Muscle layer of colon (tissue), 2 donors: ENCODE measurements around the gene SSH2.
"Not testable (repeated sequence)": the region's sequence is repeated elsewhere in the genome, so short reads cannot be mapped to it uniquely, and the experiment has no call there.

Experiments used
- H3K27ac ChIP-seq: one replicate; pipeline ENCODE4 v1.7.0; 2013; ENCODE audit warnings: low read depth, mild to moderate bottlenecking, low read length, moderate library complexity
- H3K27me3 ChIP-seq, 2 donors: one replicate each; pipeline ENCODE4 v1.7.0; 2013; ENCODE audit warnings: low read length in 2 of 2, mild to moderate bottlenecking in 2 of 2; ENCODE audit not compliant: insufficient read depth in 2 of 2, control insufficient read depth in 1 of 2
- H3K36me3 ChIP-seq: one replicate; pipeline ENCODE4 v1.7.0; 2013; ENCODE audit warnings: mild to moderate bottlenecking, low read length; ENCODE audit not compliant: insufficient read depth
- H3K4me1 ChIP-seq: one replicate; pipeline ENCODE4 v1.7.0; 2013; ENCODE audit warnings: mild to moderate bottlenecking, low read length; ENCODE audit not compliant: insufficient read depth
- H3K4me3 ChIP-seq, 2 donors: one replicate each; pipeline ENCODE4 v1.7.0; 2013; ENCODE audit warnings: low read length in 2 of 2, low read depth in 1 of 2, mild to moderate bottlenecking in 1 of 2, moderate library complexity in 1 of 2
- H3K9ac ChIP-seq: one replicate; pipeline ENCODE4 v1.7.0; 2013; ENCODE audit warnings: low read length
- H3K9me3 ChIP-seq: one replicate; pipeline ENCODE4 v1.7.0; 2013; ENCODE audit warnings: mild to moderate bottlenecking, low read length
- donor health status: abdominal sarcoma.
- donor health status: Adenocarcinoma of cecum.

SSH2 gene

GRCh38 chr17:29665481-29665810 is 264.6 kb downstream of the SSH2 start:
- no peak overlapping the region for H3K27ac ChIP-seq
- no peaks in the 10 kb centered on the region for H3K9me3 ChIP-seq
- no peak overlapping the region for H3K9ac ChIP-seq
- H3K36me3 ChIP-seq = peaks cover 19% of the 10 kb centered on the region
- no peaks in the 10 kb centered on the region for H3K4me1 ChIP-seq
- no peak overlapping the region for H3K4me3 ChIP-seq
- no peaks in the 10 kb centered on the region for H3K27me3 ChIP-seq

GRCh38 chr17:29664743-29665480 is 265.1 kb downstream of the SSH2 start:
- H3K4me3 ChIP-seq = no peak overlapping the region
- H3K27me3 ChIP-seq = no peaks in the 10 kb centered on the region
- no peaks in the 10 kb centered on the region for H3K9me3 ChIP-seq
- H3K4me1 ChIP-seq = no peaks in the 10 kb centered on the region
- H3K36me3 ChIP-seq = peaks cover 19% of the 10 kb centered on the region
- H3K27ac ChIP-seq = no peak overlapping the region
- no peak overlapping the region for H3K9ac ChIP-seq

- H3K4me1 ChIP-seq = no peaks in the 10 kb centered on the region
- no peaks in the 10 kb centered on the region for H3K27me3 ChIP-seq
- H3K4me3 ChIP-seq = no peak overlapping the region
- H3K9me3 ChIP-seq = no peaks in the 10 kb centered on the region
- H3K9ac ChIP-seq = no peak overlapping the region
- H3K36me3 ChIP-seq = peaks cover 19% of the 10 kb centered on the region
- H3K27ac ChIP-seq = no peak overlapping the region
These were observed 266.9 kb downstream of the SSH2 start for GRCh38 chr17:29663155-29663554.

GRCh38 chr17:29661213-29661612 is 268.8 kb downstream of the SSH2 start:
- Histone ChIP-seq H3K27ac (no peak overlapping the region), H3K9ac (no peak overlapping the region), H3K36me3 (peaks cover 6% of the 10 kb centered on the region)

GRCh38 chr17:29659155-29659554 is 270.9 kb downstream of the SSH2 start:
- Histone ChIP-seq H3K36me3 (no peaks in the 10 kb centered on the region), H3K9ac (no peak overlapping the region), H3K4me3 (no peak overlapping the region)

More at GRCh38 chr17:29661213-29661612, 268.8 kb downstream of the SSH2 start:
- Histone ChIP-seq H3K9me3 (no peaks in the 10 kb centered on the region), H3K4me1 (no peaks in the 10 kb centered on the region), H3K27me3 (no peaks in the 10 kb centered on the region), H3K4me3 (no peak overlapping the region)

GRCh38 chr17:29655323-29655722 is 274.7 kb downstream of the SSH2 start:
- Histone ChIP-seq H3K27ac (no peak overlapping the region), H3K4me3 (no peak overlapping the region), H3K36me3 (no peaks in the 10 kb centered on the region), H3K9ac (no peak overlapping the region), H3K9me3 (no peaks in the 10 kb centered on the region), H3K4me1 (no peaks in the 10 kb centered on the region), H3K27me3 (no peaks in the 10 kb centered on the region)

More at GRCh38 chr17:29659155-29659554, 270.9 kb downstream of the SSH2 start:
- H3K27ac ChIP-seq = no peak overlapping the region
- H3K27me3 ChIP-seq = no peaks in the 10 kb centered on the region
- no peaks in the 10 kb centered on the region for H3K4me1 ChIP-seq
- no peaks in the 10 kb centered on the region for H3K9me3 ChIP-seq

- no peaks in the 10 kb centered on the region for H3K36me3 ChIP-seq
- no peaks in the 10 kb centered on the region for H3K9me3 ChIP-seq
- H3K27me3 ChIP-seq = no peaks in the 10 kb centered on the region
- H3K27ac ChIP-seq = no peak overlapping the region
- H3K9ac ChIP-seq = no peak overlapping the region
- no peaks in the 10 kb centered on the region for H3K4me1 ChIP-seq
- H3K4me3 ChIP-seq = no peak overlapping the region
These were observed 275.9 kb downstream of the SSH2 start for GRCh38 chr17:29653995-29654714.

GRCh38 chr17:29652976-29653375 is 277.1 kb downstream of the SSH2 start:
- H3K9ac ChIP-seq = no peak overlapping the region
- H3K27ac ChIP-seq = no peak overlapping the region
- no peaks in the 10 kb centered on the region for H3K9me3 ChIP-seq
- H3K4me3 ChIP-seq = no peak overlapping the region
- H3K4me1 ChIP-seq = no peaks in the 10 kb centered on the region
- no peaks in the 10 kb centered on the region for H3K27me3 ChIP-seq
- H3K36me3 ChIP-seq = peaks cover 5% of the 10 kb centered on the region

- H3K36me3 ChIP-seq, H3K27me3 ChIP-seq, H3K27ac ChIP-seq, H3K9ac ChIP-seq, H3K4me1 ChIP-seq, H3K4me3 ChIP-seq, H3K9me3 ChIP-seq: not testable (repeated sequence)
These were observed 278.1 kb downstream of the SSH2 start for GRCh38 chr17:29651913-29652312.

- Histone ChIP-seq H3K27me3 (no peaks in the 10 kb centered on the region), H3K36me3 (peaks cover 9% of the 10 kb centered on the region), H3K4me1 (peaks cover 8% of the 10 kb centered on the region), H3K9me3 (no peaks in the 10 kb centered on the region), H3K9ac (no peak overlapping the region), H3K27ac (no peak overlapping the region), H3K4me3 (no peak overlapping the region)
These were observed 279.6 kb downstream of the SSH2 start for GRCh38 chr17:29650396-29650795.

- Histone ChIP-seq H3K27ac (no peak overlapping the region), H3K27me3 (no peaks in the 10 kb centered on the region), H3K9me3 (no peaks in the 10 kb centered on the region), H3K36me3 (peaks cover 9% of the 10 kb centered on the region), H3K4me3 (no peak overlapping the region), H3K9ac (no peak overlapping the region), H3K4me1 (peaks cover 15% of the 10 kb centered on the region)
These were observed 280.7 kb downstream of the SSH2 start for GRCh38 chr17:29649359-29649758.

GRCh38 chr17:29648005-29648404 is 282.0 kb downstream of the SSH2 start:
- Histone ChIP-seq H3K27ac (no peak overlapping the region), H3K4me3 (no peak overlapping the region), H3K36me3 (peaks cover 9% of the 10 kb centered on the region), H3K27me3 (no peaks in the 10 kb centered on the region), H3K4me1 (peaks cover 27% of the 10 kb centered on the region), H3K9me3 (no peaks in the 10 kb centered on the region), H3K9ac (no peak overlapping the region)
